Right atrium auricular region (tissue), 2 donors: Measurements from ENCODE around the gene DNASE1L1. TPM values are rescaled to one million over a fixed set of nuclear protein-coding genes. Genes with fewer than 3 reads are reported as not detected.
A peak's percentile ranks its signal among the peaks of the same experiment; 100 is the strongest.

Experiments
- DNase-seq: peaks from one replicate; pipeline ENCODE4 v3.0.0-alpha.2; 2019; ENCODE audit warnings: low spot score
- H3K27ac ChIP-seq, 2 donors: fragments of 200-600 bp; sonication (generic); 1 replicate in 1 of 2; 2 replicates in 1 of 2; pipeline ENCODE4 v1.5.1; 2016 to 2019
- H3K27me3 ChIP-seq, 2 donors: fragments of 200-600 bp; sonication (generic); one replicate each; pipeline versions ENCODE4 v1.5.1 to v1.6.0; 2017 to 2019
- H3K36me3 ChIP-seq: fragments of 200-600 bp; sonication (generic); one replicate; pipeline ENCODE4 v1.5.1; 2016
- H3K4me1 ChIP-seq, 2 donors: fragments of 200-600 bp; sonication (generic); one replicate each; pipeline versions ENCODE4 v1.5.1 to v1.6.0; 2017 to 2019
- H3K4me3 ChIP-seq, 2 donors: fragments of 200-600 bp; sonication (generic); 1 replicate in 1 of 2; 2 replicates in 1 of 2; pipeline ENCODE4 v1.5.1; 2017 to 2019; ENCODE audit warnings: mild to moderate bottlenecking in 1 of 2, moderate library complexity in 1 of 2
- H3K9me3 ChIP-seq, 2 donors: fragments of 200-600 bp; sonication (generic); one replicate each; pipeline ENCODE4 v1.5.1; 2019
- CTCF ChIP-seq, 2 donors: fragments of 200-600 bp; sonication (generic); IDR thresholded peaks; one replicate each; pipeline ENCODE4 v1.5.1; 2019; ENCODE audit warnings: antibody characterized with exemption in 2 of 2
- total RNA-seq, 2 donors: library from RNA; depleted of rRNA; stranded (reverse); fragments of >200 nt; gene quantifications; one replicate each; pipeline ENCODE4 v1.1.0, GENCODE V29; 2016

The DNASE1L1 gene
- total RNA-seq, 2 donors from 2014 or later: 74.4 to 84.0 TPM

- TF ChIP-seq CTCF (IDR thresholded peaks at IDR 0.05): no peak
- no peaks in the 10 kb centered on the region for H3K27me3 ChIP-seq
- no peak for DNase-seq
- H3K9me3 ChIP-seq: no peaks in the 10 kb centered on the region
- peaks cover 0 to 21% of the 10 kb centered on the region in 2 donors for H3K4me1 ChIP-seq
- H3K27ac ChIP-seq: peak overlapping the region; percentile 49 to 70
- no peaks in the 10 kb centered on the region for H3K36me3 ChIP-seq
- peak overlapping the region; percentile 29 to 36 for H3K4me3 ChIP-seq
Measured at GRCh38 chrX:154408659-154409221, 314 bp downstream of the DNASE1L1 start.

- no peak for TF ChIP-seq CTCF (IDR thresholded peaks at IDR 0.05)
- Histone ChIP-seq H3K27ac (no peak overlapping the region), H3K9me3 (no peaks in the 10 kb centered on the region), H3K4me1 (peaks cover 0 to 12% of the 10 kb centered on the region in 2 donors), H3K36me3 (peaks cover 19% of the 10 kb centered on the region), H3K27me3 (no peaks in the 10 kb centered on the region), H3K4me3 (no peak overlapping the region)
- DNase-seq: no peak
Measured at GRCh38 chrX:154404625-154405192, 4.3 kb downstream of the DNASE1L1 start.

GRCh38 chrX:154403858-154404257 lies 5.2 kb downstream of the DNASE1L1 start:
- Histone ChIP-seq H3K36me3 (peaks cover 27% of the 10 kb centered on the region), H3K9me3 (no peaks in the 10 kb centered on the region), H3K4me1 (peaks cover 0 to 14% of the 10 kb centered on the region in 2 donors), H3K27ac (no peak overlapping the region), H3K4me3 (no peak overlapping the region), H3K27me3 (no peaks in the 10 kb centered on the region)
- TF ChIP-seq CTCF (IDR thresholded peaks at IDR 0.05): no peak
- no peak for DNase-seq

- no peak for DNase-seq
- TF ChIP-seq CTCF (IDR thresholded peaks at IDR 0.05): no peak
Measured at GRCh38 chrX:154403192-154403591, 5.9 kb downstream of the DNASE1L1 start.

GRCh38 chrX:154402622-154403127 lies 6.4 kb downstream of the DNASE1L1 start:
- no peak overlapping the region for H3K27ac ChIP-seq
- no peaks in the 10 kb centered on the region for H3K27me3 ChIP-seq
- H3K9me3 ChIP-seq: no peaks in the 10 kb centered on the region
- H3K4me1 ChIP-seq: peaks cover 0 to 14% of the 10 kb centered on the region in 2 donors
- DNase-seq: no peak
- no peak for TF ChIP-seq CTCF (IDR thresholded peaks at IDR 0.05)
- H3K4me3 ChIP-seq: no peak overlapping the region
- peaks cover 27% of the 10 kb centered on the region for H3K36me3 ChIP-seq

More at GRCh38 chrX:154403192-154403591, 5.9 kb downstream of the DNASE1L1 start:
- Histone ChIP-seq H3K9me3 (no peaks in the 10 kb centered on the region), H3K36me3 (peaks cover 27% of the 10 kb centered on the region), H3K27me3 (no peaks in the 10 kb centered on the region), H3K27ac (no peak overlapping the region), H3K4me3 (no peak overlapping the region), H3K4me1 (peaks cover 0 to 14% of the 10 kb centered on the region in 2 donors)
